Esophagus muscularis mucosa (tissue), 4 donors: ENCODE measurements around the gene GNAT3. TPM values are rescaled to one million over a fixed set of nuclear protein-coding genes. Genes with fewer than 3 reads are reported as not detected.

Source experiments
- DNase-seq: peaks from one replicate; pipeline ENCODE4 v3.0.0-alpha.2; 2017; ENCODE audit errors: extremely low spot score
- H3K27ac ChIP-seq, 4 donors: fragments of 200-600 bp; sonication (generic); replicated peaks in 1 of 4; 1 replicate in 3 of 4; 2 replicates in 1 of 4; pipeline ENCODE4 v1.5.1; 2016 to 2019; ENCODE audit warnings: mild to moderate bottlenecking in 1 of 4
- H3K27me3 ChIP-seq, 4 donors: fragments of 200-600 bp; sonication (generic); one replicate each; pipeline versions ENCODE4 v1.5.1 to v1.6.0; 2016 to 2019
- H3K36me3 ChIP-seq, 4 donors: fragments of 200-600 bp; sonication (generic); one replicate each; pipeline ENCODE4 v1.5.1; 2016 to 2019
- H3K4me1 ChIP-seq, 4 donors: fragments of 200-600 bp; sonication (generic); one replicate each; pipeline ENCODE4 v1.5.1; 2016 to 2019
- H3K4me3 ChIP-seq, 4 donors: fragments of 200-600 bp; sonication (generic); 1 replicate in 2 of 4; 2 replicates in 2 of 4; pipeline ENCODE4 v1.5.1; 2016 to 2019; ENCODE audit warnings: mild to moderate bottlenecking in 4 of 4, moderate library complexity in 1 of 4
- H3K9me3 ChIP-seq, 4 donors: fragments of 200-600 bp; sonication (generic); 1 replicate in 3 of 4; 2 replicates in 1 of 4; pipeline ENCODE4 v1.5.1; 2016 to 2019
- CTCF ChIP-seq, 3 experiments: fragments of 200-600 bp in 2 of 3; fragments of 450-650 bp in 1 of 3; sonication (generic) in 2 of 3; IDR thresholded peaks; one replicate each; pipeline ENCODE4 v1.5.1; 2017 to 2019; ENCODE audit warnings: antibody characterized with exemption in 3 of 3, mild to moderate bottlenecking in 2 of 3, moderate library complexity in 1 of 3
- EP300 ChIP-seq: sonication (generic); formaldehyde crosslinking; IDR thresholded peaks from one replicate; pipeline ENCODE4 v1.6.1; 2017; ENCODE audit warnings: antibody characterized with exemption
- POLR2A ChIP-seq: fragments of 450-650 bp; IDR thresholded peaks from one replicate; pipeline ENCODE4 v1.6.1; 2017; ENCODE audit warnings: antibody characterized with exemption, moderate library complexity, mild to moderate bottlenecking, low read depth
- POLR2AphosphoS5 ChIP-seq, 2 donors: sonication (generic); formaldehyde crosslinking; IDR thresholded peaks; one replicate each; pipeline ENCODE4 v1.6.1; 2017; ENCODE audit warnings: antibody characterized with exemption in 2 of 2
- WGBS: methylation state at CpG from one replicate; pipeline ENCODE4 v1.1.5; 2018; 5-methylcytosine and 5-hydroxymethylcytosine counted together
- intact Hi-C: fragments of 100-400 bp; cut with DNase I; formaldehyde crosslinking; loops from one replicate; pipeline ENCODE4 v1.15.1; 2023
- total RNA-seq, 4 donors: library from RNA; depleted of rRNA; stranded (reverse); fragments of >200 nt; gene quantifications; one replicate each; pipeline versions ENCODE4 v1.1.0 to v1.2.1, GENCODE V29; 2016

Gene GNAT3
- total RNA-seq, 4 donors from 2014 or later, result not detected

GRCh38 chr7:80548840-80549530, 37.1 kb upstream of the GNAT3 start:
- DNase-seq, result no peak
- Histone ChIP-seq H3K27ac (no peak overlapping the region), H3K9me3 (peaks cover 0 to 16% (median 7%) of the 10 kb centered on the region in 4 donors), H3K36me3 (no peaks in the 10 kb centered on the region), H3K4me1 (peaks cover 4 to 20% (median 10%) of the 10 kb centered on the region in 4 donors), H3K27me3 (no peaks in the 10 kb centered on the region), H3K4me3 (no peak overlapping the region)
- intact Hi-C loops, result no loop called here
- TF ChIP-seq EP300, result no peak
- no peak for TF ChIP-seq POLR2AphosphoS5 (IDR thresholded peaks at IDR 0.05)
- TF ChIP-seq POLR2A, result no peak
- no peak for TF ChIP-seq CTCF (IDR thresholded peaks at IDR 0.05)

DNA sequence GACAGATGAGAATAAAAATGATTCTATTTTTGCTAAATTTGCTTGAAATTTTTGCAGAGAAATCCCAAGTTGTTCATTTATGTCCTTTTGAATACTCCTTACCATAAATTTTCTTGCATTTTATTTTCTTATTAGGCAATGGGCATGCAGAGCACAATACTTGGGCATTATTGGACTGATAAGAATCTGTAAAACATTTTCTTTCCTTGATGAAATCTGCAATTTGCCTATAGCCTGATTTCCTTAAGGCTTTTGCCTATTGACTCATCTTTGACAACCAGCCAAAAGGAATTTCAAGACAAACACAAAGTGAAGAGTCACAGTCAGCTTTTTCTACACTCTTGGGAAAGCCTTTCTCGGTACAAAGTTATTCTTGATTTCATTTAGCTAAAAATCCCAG, 30.5 kb upstream of the GNAT3 start:
- 47% methylated on average over 1 of the region's 1 CpG for WGBS
- no peak for DNase-seq
- H3K36me3 ChIP-seq, result no peaks in the 10 kb centered on the region
- H3K27ac ChIP-seq, result no peak overlapping the region
- H3K4me3 ChIP-seq, result no peak overlapping the region
- intact Hi-C loops, result no loop called here
- no peaks in the 10 kb centered on the region for H3K27me3 ChIP-seq
- TF ChIP-seq EP300 (no peak), POLR2AphosphoS5 (IDR thresholded peaks at IDR 0.05) (no peak), POLR2A (no peak), CTCF (IDR thresholded peaks at IDR 0.05) (no peak)
- H3K9me3 ChIP-seq, result peaks cover 0 to 16% (median 7%) of the 10 kb centered on the region in 4 donors
- H3K4me1 ChIP-seq, result no peaks in the 10 kb centered on the region

DNA sequence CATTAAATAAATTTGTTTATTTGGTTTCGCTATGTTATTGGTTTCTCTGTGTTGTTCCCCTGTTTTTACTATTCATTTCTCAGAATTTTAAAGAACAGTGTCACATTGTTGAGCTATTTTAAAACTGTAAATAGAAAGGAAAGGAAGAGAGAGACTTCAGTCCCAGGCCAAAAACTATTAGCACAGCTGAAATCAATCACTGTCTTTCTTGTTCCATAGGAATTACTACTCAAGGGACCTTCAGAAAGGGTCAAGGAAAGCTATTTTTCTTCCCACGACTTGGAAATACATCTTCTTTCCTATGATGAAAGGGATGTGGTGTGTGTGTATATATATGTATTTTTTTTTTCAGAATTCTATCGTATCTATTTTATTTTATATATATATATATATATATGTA, 29.0 kb upstream of the GNAT3 start:
- no peak overlapping the region for H3K4me3 ChIP-seq
- WGBS, result 38% methylated on average over 3 of the region's 3 CpGs
- H3K9me3 ChIP-seq, result peaks cover 0 to 12% (median 5%) of the 10 kb centered on the region in 4 donors
- no peaks in the 10 kb centered on the region for H3K36me3 ChIP-seq
- DNase-seq, result no peak
- intact Hi-C loops, result no loop called here
- no peak for TF ChIP-seq EP300
- no peak for TF ChIP-seq CTCF (IDR thresholded peaks at IDR 0.05)
- no peak for TF ChIP-seq POLR2A
- no peak for TF ChIP-seq POLR2AphosphoS5 (IDR thresholded peaks at IDR 0.05)
- no peak overlapping the region for H3K27ac ChIP-seq
- H3K27me3 ChIP-seq, result no peaks in the 10 kb centered on the region
- no peaks in the 10 kb centered on the region for H3K4me1 ChIP-seq

DNA sequence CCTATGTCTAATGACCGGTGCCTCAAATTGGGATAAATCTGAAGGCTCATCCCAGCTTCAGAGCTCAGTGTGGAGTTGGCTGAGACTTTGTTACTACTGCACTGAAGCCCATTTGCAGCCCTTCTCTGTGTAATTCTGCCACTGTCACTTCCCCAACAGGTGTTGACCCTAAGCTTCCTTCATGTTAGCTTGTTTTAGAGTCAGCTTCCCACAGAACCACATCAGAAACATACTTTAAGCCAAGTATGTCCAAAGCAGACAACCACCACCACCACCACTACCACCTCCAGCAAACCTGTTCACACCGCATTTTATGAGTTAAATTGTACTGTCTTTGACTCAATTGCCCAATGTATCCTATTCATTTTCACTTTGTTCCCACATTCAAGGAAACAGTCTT, 25.2 kb upstream of the GNAT3 start:
- TF ChIP-seq CTCF (IDR thresholded peaks at IDR 0.05), result no peak
- TF ChIP-seq EP300, result no peak
- no peak for TF ChIP-seq POLR2AphosphoS5 (IDR thresholded peaks at IDR 0.05)
- no peak for TF ChIP-seq POLR2A
- Histone ChIP-seq H3K4me1 (no peaks in the 10 kb centered on the region), H3K9me3 (no peaks in the 10 kb centered on the region), H3K36me3 (no peaks in the 10 kb centered on the region), H3K27me3 (no peaks in the 10 kb centered on the region), H3K27ac (no peak overlapping the region), H3K4me3 (no peak overlapping the region)
- intact Hi-C loops, result no loop called here
- DNase-seq, result no peak
- 93% methylated on average over 2 of the region's 2 CpGs for WGBS

DNA sequence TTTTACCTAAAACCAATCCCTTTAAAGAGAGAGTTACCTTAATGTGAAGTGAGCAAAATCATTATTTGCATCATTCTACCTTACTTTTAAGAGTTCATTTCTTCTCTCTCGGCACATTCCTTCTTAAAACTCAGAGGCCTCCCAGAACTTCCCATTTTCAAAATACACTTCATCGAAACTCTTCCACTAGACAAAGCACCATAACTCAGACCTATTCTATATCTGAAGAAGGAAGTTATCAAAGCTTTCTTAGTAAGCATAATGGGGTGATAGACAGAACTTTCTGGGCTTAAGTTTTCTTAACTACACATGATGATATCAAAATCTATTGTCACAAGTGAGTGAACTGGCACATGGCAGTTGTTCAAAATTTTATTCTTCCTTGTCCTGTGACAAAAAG, 24.6 kb upstream of the GNAT3 start:
- TF ChIP-seq POLR2AphosphoS5 (IDR thresholded peaks at IDR 0.05) (no peak), EP300 (no peak), CTCF (IDR thresholded peaks at IDR 0.05) (no peak)
- no peaks in the 10 kb centered on the region for H3K9me3 ChIP-seq
- H3K27ac ChIP-seq, result no peak overlapping the region
- H3K27me3 ChIP-seq, result no peaks in the 10 kb centered on the region
- intact Hi-C loops, result no loop called here
- H3K36me3 ChIP-seq, result no peaks in the 10 kb centered on the region
- no peak for DNase-seq
- H3K4me3 ChIP-seq, result no peak overlapping the region
- H3K4me1 ChIP-seq, result no peaks in the 10 kb centered on the region
- WGBS, result 88% methylated on average over 2 of the region's 2 CpGs
